Adrenal gland (tissue), 12 donors: ENCODE results near the gene PHYHD1. TPM values are rescaled to one million over a fixed set of nuclear protein-coding genes. Genes with fewer than 3 reads are reported as not detected.

Experiments used
- DNase-seq, 7 donors: peaks; one replicate each; pipeline ENCODE4 v3.0.0-alpha.2; 2019 to 2020
- H3K27ac ChIP-seq, 5 donors: fragments of 200-600 bp; sonication (generic) in 4 of 5; 1 replicate in 3 of 5; 2 replicates in 2 of 5; pipeline versions ENCODE4 v1.5.1 to v1.8.0; 2016 to 2020; ENCODE audit warnings: mild to moderate bottlenecking in 1 of 5
- H3K27me3 ChIP-seq: fragments of 200-600 bp; 2 replicates; pipeline ENCODE4 v1.8.0; 2021
- H3K36me3 ChIP-seq, 2 donors: fragments of 200-600 bp; replicated peaks in 1 of 2; 1 replicate in 1 of 2; 2 replicates in 1 of 2; pipeline versions ENCODE4 v1.5.1 to v1.8.0; 2018 to 2022
- H3K4me1 ChIP-seq, 2 donors: fragments of 200-600 bp; replicated peaks in 1 of 2; 1 replicate in 1 of 2; 2 replicates in 1 of 2; pipeline versions ENCODE4 v1.5.1 to v1.8.0; 2018 to 2021
- H3K4me3 ChIP-seq, 4 donors: fragments of 200-600 bp; sonication (generic) in 3 of 4; one replicate each; pipeline ENCODE4 v1.5.1; 2016 to 2018
- H3K9me3 ChIP-seq, 3 donors: fragments of 200-600 bp; sonication (generic) in 1 of 3; replicated peaks in 1 of 3; 1 replicate in 2 of 3; 2 replicates in 1 of 3; pipeline versions ENCODE4 v1.5.1 to v1.8.0; 2016 to 2021
- CTCF ChIP-seq, 6 experiments: fragments of 450-650 bp in 4 of 6; fragments of 200-600 bp in 2 of 6; sonication (generic) in 1 of 6; IDR thresholded peaks; 1 replicate in 5 of 6; 2 replicates in 1 of 6; pipeline versions ENCODE4 v1.5.1 to v1.8.0; 2016 to 2021; ENCODE audit warnings: antibody characterized with exemption in 6 of 6, mild to moderate bottlenecking in 2 of 6, moderate library complexity in 1 of 6
- POLR2A ChIP-seq, 2 donors: fragments of 450-650 bp; IDR thresholded peaks; one replicate each; pipeline ENCODE4 v1.6.1; 2017; ENCODE audit warnings: antibody characterized with exemption in 2 of 2, mild to moderate bottlenecking in 2 of 2, moderate library complexity in 1 of 2
- WGBS, 4 donors: extraction: QIAGEN DNeasy Blood & Tissue Kit in 2 of 4; methylation state at CpG; one replicate each; pipeline versions ENCODE4 v1.1.5 to v1.1.7; 2013 to 2017; 5-methylcytosine and 5-hydroxymethylcytosine counted together
- intact Hi-C, 2 donors: fragments of 100-400 bp; cut with DNase I; formaldehyde crosslinking; loops; one replicate each; pipeline versions ENCODE4 v1.14.1 to v1.15.0; 2022 to 2023
- polyA plus RNA-seq, 3 donors: library from polyadenylated mRNA; stranded (reverse); fragments of 200-250 nt in 2 of 3; fragments of 350-450 nt in 1 of 3; fragmentation: Illumina TruSeq in 1 of 3; extraction: RNeasy Lipid Tissue Mini Kit (QIAGEN cat#74804) in 1 of 3; gene quantifications; one replicate each; pipeline ENCODE4 v1.2.3, GENCODE V29; 2013 to 2014
- total RNA-seq, 9 donors: library from RNA; depleted of rRNA in 4 of 9; stranded (reverse); fragments of >200 nt in 4 of 9; fragments of 120-200 nt in 1 of 9; fragmentation: NEBNext Ultra II Directional in 1 of 9; extraction: Animal tissue kit (Norgen Biotek cat#: 25700) in 1 of 9; gene quantifications; one replicate each; pipeline versions ENCODE4 v1.1.0 to v1.2.4, GENCODE V29; 2013 to 2023
- donor health status: healthy with polysubstance abuse.
- donor health status: Bipolar disorder and iron deficiency.
- donor health status: DM: yes; HTN: yes; CAD: no.
- donor health status: DM: no; HTN: no; CAD: no.
- donor health status: DM: no; HTN: no; CAD: no.
- donor health status: DM: yes; HTN: yes; CAD: no.

The PHYHD1 gene
- total and polyA plus RNA-seq, 12 donors = 9.1 to 86.6 (median 30.9) TPM

DNA sequence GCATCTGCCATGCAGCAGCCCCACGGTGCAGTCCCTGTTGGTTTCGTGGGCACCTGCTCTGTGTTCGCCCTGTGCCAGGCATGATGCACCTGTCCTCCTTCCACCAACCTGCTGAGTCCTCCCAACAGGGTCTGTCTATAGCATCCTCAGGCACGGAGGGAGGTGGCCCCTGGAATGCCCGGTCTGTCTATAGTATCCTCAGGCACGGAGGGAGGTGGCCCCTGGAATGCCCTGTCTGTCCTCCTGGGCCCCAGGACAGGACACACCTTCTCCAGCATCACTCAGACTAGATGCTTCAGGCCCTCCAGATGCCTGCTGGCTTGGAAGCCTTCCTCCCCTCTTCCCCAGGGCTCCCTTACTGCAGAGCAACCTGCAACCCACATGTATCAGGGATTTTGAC is 9.9 kb upstream of the PHYHD1 start:
- Histone ChIP-seq H3K27ac (peak overlapping the region in 2 of 5 donors; percentile 0 to 55), H3K9me3 (no peaks in the 10 kb centered on the region), H3K4me3 (no peak overlapping the region), H3K36me3 (peaks cover 0 to 31% of the 10 kb centered on the region in 2 donors), H3K4me1 (peaks cover 12 to 29% of the 10 kb centered on the region in 2 donors), H3K27me3 (no peaks in the 10 kb centered on the region)
- 91 to 100% (median 93%) methylated on average over 4 to 6 of the region's 6 CpGs for WGBS, 4 donors
- intact Hi-C loops = no loop called here
- TF ChIP-seq CTCF (IDR thresholded peaks at IDR 0.05) (no peak), POLR2A (IDR thresholded peaks at IDR 0.05) (no peak)
- no peak for DNase-seq

DNA sequence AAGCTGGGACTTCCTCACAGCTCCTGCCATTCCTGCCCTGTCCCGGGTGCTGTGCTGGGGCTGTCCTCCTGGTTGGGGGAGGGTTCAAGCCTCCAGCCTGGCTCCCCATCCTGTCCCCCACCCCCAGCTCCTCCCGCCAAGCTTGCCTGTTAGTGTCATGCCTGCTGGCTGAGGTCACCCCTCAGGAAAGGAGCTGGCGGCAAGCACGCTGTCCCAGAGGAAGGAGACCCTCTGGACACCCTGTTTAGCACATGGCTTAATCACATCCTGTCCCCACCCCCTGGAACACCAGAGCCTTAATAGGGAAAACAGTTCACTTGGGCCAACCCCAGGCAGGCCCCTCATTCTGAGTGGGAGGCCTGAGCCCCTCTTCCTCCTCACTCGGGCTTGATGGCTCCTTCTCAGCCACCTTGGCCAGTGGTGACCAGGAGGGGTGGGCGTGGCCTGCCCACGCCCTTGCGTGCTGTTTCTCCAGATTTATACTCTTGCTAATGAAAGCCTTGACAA is 9.2 kb upstream of the PHYHD1 start:
- H3K4me3 ChIP-seq = no peak overlapping the region
- intact Hi-C loops = no loop called here

GRCh38 chr9:128912270-128912853 is 8.4 kb upstream of the PHYHD1 start:
- Histone ChIP-seq H3K36me3 (peaks cover 0 to 33% of the 10 kb centered on the region in 2 donors), H3K4me3 (no peak overlapping the region), H3K27me3 (no peaks in the 10 kb centered on the region), H3K27ac (peak overlapping the region in 2 of 5 donors; percentile 48 to 55), H3K9me3 (no peaks in the 10 kb centered on the region), H3K4me1 (peaks cover 25 to 43% of the 10 kb centered on the region in 2 donors)
- TF ChIP-seq CTCF (IDR thresholded peaks at IDR 0.05) = no peak
- intact Hi-C loops = no loop called here
- DNase-seq = no peak
- 86 to 90% (median 88%) methylated on average over 15 of the region's 15 CpGs for WGBS, 4 donors

More for the DNA sequence above, 9.2 kb upstream of the PHYHD1 start:
- Histone ChIP-seq H3K9me3 (no peaks in the 10 kb centered on the region), H3K36me3 (peaks cover 0 to 37% of the 10 kb centered on the region in 2 donors), H3K27me3 (no peaks in the 10 kb centered on the region), H3K4me1 (peaks cover 19 to 35% of the 10 kb centered on the region in 2 donors), H3K27ac (peak overlapping the region in 2 of 5 donors; percentile 38 to 55)
- WGBS, 4 donors = 64 to 80% (median 73%) methylated on average over 4 to 8 of the region's 8 CpGs
- DNase-seq = peak in 4 of 7 donors; percentile 28 to 74 (median 51)
- TF ChIP-seq CTCF (IDR thresholded peaks at IDR 0.05) (no peak), POLR2A (IDR thresholded peaks at IDR 0.05) (no peak)

- TF ChIP-seq POLR2A (IDR thresholded peaks at IDR 0.05) = no peak
- no peak for TF ChIP-seq CTCF (IDR thresholded peaks at IDR 0.05)
- Histone ChIP-seq H3K4me3 (no peak overlapping the region), H3K4me1 (peaks cover 25 to 44% of the 10 kb centered on the region in 2 donors), H3K9me3 (no peaks in the 10 kb centered on the region), H3K27me3 (no peaks in the 10 kb centered on the region), H3K36me3 (peaks cover 0 to 30% of the 10 kb centered on the region in 2 donors), H3K27ac (peak overlapping the region in 2 of 5 donors; percentile 45 to 48)
- WGBS, 4 donors = 65 to 74% (median 67%) methylated on average over 14 to 15 of the region's 15 CpGs
- intact Hi-C loops = no loop called here
- no peak for DNase-seq
Observed at GRCh38 chr9:128913048-128913900, 7.5 kb upstream of the PHYHD1 start.
